Measurements from ENCODE around the gene HOXC11.

DNA sequence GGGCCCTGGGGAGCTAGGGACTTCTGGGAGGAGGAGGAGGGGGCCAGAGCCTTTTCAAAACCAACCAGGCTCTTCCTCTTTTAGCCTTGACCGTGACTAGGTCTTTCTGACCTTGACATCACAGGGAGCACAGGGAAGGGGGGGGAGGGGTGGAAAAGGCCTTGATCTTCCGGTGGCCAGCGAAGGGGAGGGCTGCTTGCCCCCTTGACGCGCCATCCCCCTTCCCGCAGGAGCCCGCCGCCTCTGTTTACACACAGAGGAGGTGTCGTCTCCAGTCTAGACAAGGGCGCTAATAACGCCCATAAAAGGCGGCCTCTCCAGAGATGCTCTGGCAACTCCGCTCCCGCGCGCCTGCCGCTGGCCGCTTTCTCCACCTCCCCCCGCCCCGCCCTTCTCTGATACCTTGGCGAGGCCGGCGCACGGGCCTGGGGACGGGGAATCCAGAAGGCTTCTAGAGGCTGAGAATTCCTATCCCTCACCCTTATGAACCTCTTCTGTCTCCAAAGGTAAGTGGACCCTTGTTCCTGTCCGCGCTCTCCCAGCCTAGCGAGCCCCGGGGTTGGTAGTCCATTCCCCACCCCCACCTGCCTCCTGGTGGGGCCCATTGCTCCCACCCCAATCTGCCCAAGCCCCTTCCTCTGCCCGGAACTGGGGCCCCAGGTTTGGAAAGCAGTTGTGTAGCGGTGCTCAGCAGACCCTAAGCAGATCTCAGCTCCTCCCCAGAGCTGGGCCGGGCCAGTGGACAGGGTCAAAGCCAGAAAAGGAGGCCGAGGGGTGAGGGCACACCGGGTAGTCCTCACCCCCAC lies 23.1 kb upstream of the HOXC11 start:
- TF ChIP-seq CTCF (IDR thresholded peaks at IDR 0.05; ENCODE audit: low read depth, low read length), result no peak
- no peak for TF ChIP-seq POLR2A (IDR thresholded peaks at IDR 0.05; ENCODE audit: extremely low read depth, insufficient read length)
